Gastroesophageal sphincter (tissue), 4 donors: ENCODE results near the gene COL9A2. TPM values are rescaled to one million over a fixed set of nuclear protein-coding genes. Genes with fewer than 3 reads are reported as not detected.
A peak's percentile ranks its signal among the peaks of the same experiment; 100 is the strongest.

Experiments
- ATAC-seq: fragments of 150-250 bp; one replicate; pipeline ENCODE4 v1.9.1; 2016; ENCODE audit warnings: mild to moderate bottlenecking, moderate library complexity
- H3K27ac ChIP-seq, 4 donors: fragments of 200-600 bp; sonication (generic) in 3 of 4; 1 replicate in 3 of 4; 2 replicates in 1 of 4; pipeline ENCODE4 v1.5.1; 2016 to 2019
- H3K27me3 ChIP-seq: fragments of 200-600 bp; sonication (generic); one replicate; pipeline ENCODE4 v1.5.1; 2019
- H3K36me3 ChIP-seq, 2 donors: fragments of 200-600 bp; sonication (generic); one replicate each; pipeline ENCODE4 v1.5.1; 2019; ENCODE audit warnings: control low read depth in 1 of 2
- H3K4me1 ChIP-seq, 3 donors: fragments of 200-600 bp; sonication (generic); 1 replicate in 2 of 3; 2 replicates in 1 of 3; pipeline ENCODE4 v1.5.1; 2016 to 2019; ENCODE audit warnings: control low read depth in 2 of 3
- H3K4me3 ChIP-seq, 2 donors: fragments of 200-600 bp; sonication (generic); one replicate each; pipeline ENCODE4 v1.5.1; 2019; ENCODE audit warnings: mild to moderate bottlenecking in 1 of 2, moderate library complexity in 1 of 2
- H3K9me3 ChIP-seq, 3 donors: fragments of 200-600 bp; sonication (generic); one replicate each; pipeline ENCODE4 v1.5.1; 2017 to 2019; ENCODE audit warnings: control low read depth in 2 of 3
- EP300 ChIP-seq: sonication (generic); formaldehyde crosslinking; IDR thresholded peaks from one replicate; pipeline ENCODE4 v1.6.1; 2017; ENCODE audit warnings: antibody characterized with exemption, mild to moderate bottlenecking
- POLR2A ChIP-seq, 2 donors: fragments of 450-650 bp; IDR thresholded peaks; one replicate each; pipeline ENCODE4 v1.6.1; 2017; ENCODE audit warnings: antibody characterized with exemption in 2 of 2, mild to moderate bottlenecking in 2 of 2, moderate library complexity in 1 of 2
- POLR2AphosphoS5 ChIP-seq: sonication (generic); formaldehyde crosslinking; IDR thresholded peaks from one replicate; pipeline ENCODE4 v1.6.1; 2017; ENCODE audit warnings: antibody characterized with exemption
- WGBS, 2 donors: methylation state at CpG; one replicate each; pipeline ENCODE4 v1.1.5; 2018; ENCODE audit warnings: low coverage in 1 of 2; 5-methylcytosine and 5-hydroxymethylcytosine counted together
- total RNA-seq, 4 donors: library from RNA; depleted of rRNA; stranded (reverse); fragments of >200 nt; gene quantifications; one replicate each; pipeline ENCODE4 v1.1.0, GENCODE V29; 2016
- TF ChIP-seq, protein P1 (sequence below), 4 experiments: fragments of 200-600 bp in 2 of 4; fragments of 450-650 bp in 2 of 4; sonication (generic) in 1 of 4; IDR thresholded peaks; one replicate each; pipeline ENCODE4 v1.5.1; 2017 to 2019; ENCODE audit warnings: antibody characterized with exemption in 4 of 4, mild to moderate bottlenecking in 2 of 4, moderate library complexity in 2 of 4

COL9A2 gene
- total RNA-seq, 4 donors from 2014 or later = 1.6 to 12.0 (median 4.9) TPM

DNA sequence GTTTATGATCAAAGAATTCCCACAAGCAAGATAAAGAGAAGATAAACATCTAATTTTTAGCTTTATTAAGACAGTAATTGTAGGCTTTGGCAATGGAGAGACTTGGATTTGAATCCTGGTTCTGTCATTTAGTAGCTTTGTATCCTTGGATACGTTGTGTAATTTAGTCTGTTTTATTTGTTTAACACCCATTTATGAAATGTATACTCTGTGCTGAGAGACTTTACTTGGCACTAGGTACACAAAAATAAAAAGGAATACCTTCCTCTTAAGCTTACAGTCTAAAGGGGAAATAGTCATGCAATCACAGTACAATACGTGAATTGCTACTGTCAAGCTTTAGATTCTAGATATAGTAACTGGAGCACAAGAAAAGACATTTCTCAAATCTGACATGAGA is 35.2 kb downstream of the COL9A2 start:
- TF ChIP-seq POLR2A (IDR thresholded peaks at IDR 0.05) (no peak), EP300 (no peak), POLR2AphosphoS5 (no peak)
- TF ChIP-seq, protein P1, sequence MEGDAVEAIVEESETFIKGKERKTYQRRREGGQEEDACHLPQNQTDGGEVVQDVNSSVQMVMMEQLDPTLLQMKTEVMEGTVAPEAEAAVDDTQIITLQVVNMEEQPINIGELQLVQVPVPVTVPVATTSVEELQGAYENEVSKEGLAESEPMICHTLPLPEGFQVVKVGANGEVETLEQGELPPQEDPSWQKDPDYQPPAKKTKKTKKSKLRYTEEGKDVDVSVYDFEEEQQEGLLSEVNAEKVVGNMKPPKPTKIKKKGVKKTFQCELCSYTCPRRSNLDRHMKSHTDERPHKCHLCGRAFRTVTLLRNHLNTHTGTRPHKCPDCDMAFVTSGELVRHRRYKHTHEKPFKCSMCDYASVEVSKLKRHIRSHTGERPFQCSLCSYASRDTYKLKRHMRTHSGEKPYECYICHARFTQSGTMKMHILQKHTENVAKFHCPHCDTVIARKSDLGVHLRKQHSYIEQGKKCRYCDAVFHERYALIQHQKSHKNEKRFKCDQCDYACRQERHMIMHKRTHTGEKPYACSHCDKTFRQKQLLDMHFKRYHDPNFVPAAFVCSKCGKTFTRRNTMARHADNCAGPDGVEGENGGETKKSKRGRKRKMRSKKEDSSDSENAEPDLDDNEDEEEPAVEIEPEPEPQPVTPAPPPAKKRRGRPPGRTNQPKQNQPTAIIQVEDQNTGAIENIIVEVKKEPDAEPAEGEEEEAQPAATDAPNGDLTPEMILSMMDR (IDR thresholded peaks at IDR 0.05) = no peak
- 41 to 57% methylated on average over 2 of the region's 2 CpGs for WGBS, 2 donors
- peaks cover 0 to 69% of the 10 kb centered on the region in 2 donors for H3K36me3 ChIP-seq
- H3K9me3 ChIP-seq = no peaks in the 10 kb centered on the region
- no peak overlapping the region for H3K4me3 ChIP-seq
- H3K27me3 ChIP-seq = no peaks in the 10 kb centered on the region
- H3K4me1 ChIP-seq = peaks cover 0 to 20% (median 0%) of the 10 kb centered on the region in 3 donors
- ATAC-seq = no peak
- H3K27ac ChIP-seq = peak overlapping the region in 1 of 4 donors; percentile 68

DNA sequence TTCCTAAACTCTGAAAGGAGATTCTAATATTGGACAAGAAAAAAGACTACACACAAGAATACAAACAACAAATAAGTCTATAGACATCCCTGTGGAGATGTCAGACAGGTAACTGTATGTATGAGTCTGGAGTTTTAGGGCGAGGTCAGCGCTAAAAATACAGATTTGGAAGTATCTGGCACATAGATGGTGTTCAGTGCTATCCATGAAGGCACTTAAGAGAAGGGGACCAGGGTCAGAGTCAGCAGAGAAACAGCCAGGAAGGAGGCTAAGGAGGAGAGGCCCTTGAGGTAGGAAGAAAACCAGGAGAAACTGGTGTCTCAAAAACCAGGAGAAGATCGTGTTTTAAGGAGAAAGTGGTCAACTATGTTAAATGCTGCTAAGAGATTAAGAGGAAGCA is 41.0 kb downstream of the COL9A2 start:
- ATAC-seq = no peak
- Histone ChIP-seq H3K27ac (no peak overlapping the region), H3K4me1 (peaks cover 0 to 8% (median 0%) of the 10 kb centered on the region in 3 donors), H3K36me3 (peaks cover 9 to 88% of the 10 kb centered on the region in 2 donors), H3K4me3 (no peak overlapping the region), H3K27me3 (no peaks in the 10 kb centered on the region), H3K9me3 (no peaks in the 10 kb centered on the region)
- TF ChIP-seq EP300 (no peak), POLR2A (IDR thresholded peaks at IDR 0.05) (no peak), POLR2AphosphoS5 (no peak)
- TF ChIP-seq, protein P1 (IDR thresholded peaks at IDR 0.05) = no peak
- WGBS, 2 donors = 98 to 100% methylated on average over 2 to 3 of the region's 3 CpGs

DNA sequence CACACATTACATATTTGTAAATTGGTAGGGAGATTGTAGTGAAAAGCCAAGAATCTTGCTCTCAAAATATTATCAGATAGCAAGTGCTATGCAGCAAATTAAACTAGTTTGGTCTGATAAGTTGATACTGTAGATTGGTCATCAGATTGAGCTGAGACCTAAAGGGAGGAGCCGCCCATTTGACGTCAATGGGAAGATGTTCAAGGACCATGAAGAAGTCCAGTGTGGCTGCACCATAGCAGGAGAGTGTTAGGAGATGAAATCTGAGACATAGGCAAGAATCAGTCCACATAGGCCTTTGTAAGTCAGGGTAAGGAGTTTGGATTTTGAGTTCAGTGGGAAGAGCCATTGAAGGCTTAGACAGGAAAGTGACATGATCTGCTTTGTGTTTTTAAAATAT is 42.8 kb downstream of the COL9A2 start:
- WGBS, 2 donors = 84 to 85% methylated on average over 2 of the region's 2 CpGs
- no peaks in the 10 kb centered on the region for H3K9me3 ChIP-seq
- no peak overlapping the region for H3K27ac ChIP-seq
- peaks cover 9 to 88% of the 10 kb centered on the region in 2 donors for H3K36me3 ChIP-seq
- no peaks in the 10 kb centered on the region for H3K27me3 ChIP-seq
- TF ChIP-seq POLR2A (IDR thresholded peaks at IDR 0.05) = no peak
- no peak for TF ChIP-seq POLR2AphosphoS5
- TF ChIP-seq EP300 = no peak
- TF ChIP-seq, protein P1 (IDR thresholded peaks at IDR 0.05) = no peak
- H3K4me3 ChIP-seq = no peak overlapping the region
- ATAC-seq = no peak
- peaks cover 0 to 12% (median 0%) of the 10 kb centered on the region in 3 donors for H3K4me1 ChIP-seq

DNA sequence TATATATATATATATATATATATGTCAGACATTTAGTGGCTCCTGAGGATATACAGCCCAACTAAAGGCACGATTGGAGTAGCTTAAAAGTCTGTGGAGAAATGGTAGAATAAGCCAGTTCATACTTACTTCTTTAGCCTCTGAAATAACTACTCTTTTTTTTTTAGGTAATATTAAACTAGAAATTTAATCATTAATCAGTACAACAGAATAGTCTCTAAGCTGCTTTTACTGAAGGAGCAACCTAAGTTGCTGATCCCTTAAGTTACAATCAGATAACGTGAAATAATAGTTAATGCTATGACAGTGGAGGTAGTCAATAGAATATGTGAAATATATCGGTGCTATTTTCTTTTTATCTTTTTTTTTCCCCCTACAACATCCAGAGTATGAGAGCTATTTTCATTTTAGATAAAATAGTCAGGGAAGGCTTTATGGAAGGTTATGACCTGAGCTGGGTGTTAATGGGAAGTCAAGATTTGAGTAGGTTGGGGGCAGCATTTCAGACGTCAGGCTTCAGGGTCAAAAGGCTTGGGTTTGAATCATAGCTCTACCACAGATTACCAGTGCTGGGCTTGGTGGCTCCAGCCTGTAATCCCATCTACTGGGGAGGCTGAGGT is 43.4 kb downstream of the COL9A2 start:
- Histone ChIP-seq H3K27me3 (no peaks in the 10 kb centered on the region), H3K4me1 (peaks cover 0 to 17% (median 0%) of the 10 kb centered on the region in 3 donors), H3K9me3 (no peaks in the 10 kb centered on the region), H3K27ac (no peak overlapping the region), H3K4me3 (no peak overlapping the region), H3K36me3 (peaks cover 9 to 89% of the 10 kb centered on the region in 2 donors)
- ATAC-seq = no peak
- TF ChIP-seq POLR2A (IDR thresholded peaks at IDR 0.05) = no peak
- TF ChIP-seq, protein P1 (IDR thresholded peaks at IDR 0.05) = no peak
- TF ChIP-seq POLR2AphosphoS5 = no peak
- no peak for TF ChIP-seq EP300
- WGBS, 2 donors = 81 to 90% methylated on average over 3 to 4 of the region's 4 CpGs

DNA sequence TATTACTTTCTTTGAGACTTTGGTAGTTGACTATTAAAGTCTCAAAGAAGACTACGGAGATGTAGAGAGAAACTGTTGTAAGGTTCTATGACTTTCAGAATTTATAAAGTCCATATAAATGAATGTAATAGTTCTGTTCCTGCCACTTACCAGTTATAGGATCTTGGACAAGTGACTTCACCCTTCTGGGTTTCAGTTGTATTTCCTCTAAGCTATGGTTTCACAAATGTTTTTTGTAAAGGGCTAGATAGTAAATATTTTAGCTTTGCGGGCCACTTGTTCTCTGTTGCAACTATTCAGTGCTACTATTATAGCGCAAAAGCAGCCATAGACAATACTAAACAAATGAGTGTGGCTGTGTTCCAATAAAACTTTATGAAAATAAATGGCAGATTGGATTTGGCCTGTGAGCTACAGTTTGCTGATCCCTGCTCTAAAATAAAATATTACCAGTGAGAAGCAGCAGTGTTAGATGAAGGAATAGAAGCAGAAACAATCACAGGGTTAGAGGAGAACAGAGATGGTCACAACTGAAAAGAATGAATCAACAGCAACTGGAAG is 44.4 kb downstream of the COL9A2 start:
- H3K27ac ChIP-seq = no peak overlapping the region
- H3K36me3 ChIP-seq = peaks cover 9 to 94% of the 10 kb centered on the region in 2 donors
- peaks cover 0 to 26% (median 2%) of the 10 kb centered on the region in 3 donors for H3K4me1 ChIP-seq
- TF ChIP-seq EP300 (no peak), POLR2AphosphoS5 (no peak)
- TF ChIP-seq, protein P1 (IDR thresholded peaks at IDR 0.05) = no peak
- H3K9me3 ChIP-seq = no peaks in the 10 kb centered on the region
- no peak for ATAC-seq
- WGBS, 2 donors = 89 to 90% methylated on average over 3 of the region's 3 CpGs
- H3K27me3 ChIP-seq = no peaks in the 10 kb centered on the region
- no peak overlapping the region for H3K4me3 ChIP-seq
